GM23248 (cell line): ENCODE results near the gene CPN2. TPM values are rescaled to one million over a fixed set of nuclear protein-coding genes. Genes with fewer than 3 reads are reported as not detected.

Experiments used
- DNase-seq: peaks from one replicate; pipeline ENCODE4 v3.0.0-alpha.2; 2015
- H2AFZ ChIP-seq: fragments of 200-600 bp; sonication (generic); 2 replicates; pipeline ENCODE4 v1.6.1; 2016; ENCODE audit warnings: antibody characterized with exemption
- H3F3A ChIP-seq: fragments of 200-600 bp; sonication (generic); 2 replicates; pipeline ENCODE4 v1.6.1; 2016; ENCODE audit warnings: mild to moderate bottlenecking, antibody characterized with exemption, mixed run types; ENCODE audit not compliant: insufficient read depth
- H3K27ac ChIP-seq: fragments of 200-600 bp; sonication (generic); 2 replicates; pipeline ENCODE4 v1.5.1; 2016; ENCODE audit warnings: mild to moderate bottlenecking
- H3K27me3 ChIP-seq: fragments of 200-600 bp; sonication (generic); replicated peaks from 2 replicates; pipeline ENCODE4 v1.6.1; 2016; ENCODE audit warnings: mild to moderate bottlenecking; ENCODE audit not compliant: insufficient read depth
- H3K36me3 ChIP-seq: fragments of 200-600 bp; sonication (generic); 2 replicates; pipeline ENCODE4 v1.6.1; 2016; ENCODE audit warnings: low read depth, mild to moderate bottlenecking
- H3K4me1 ChIP-seq: fragments of 200-600 bp; sonication (generic); 2 replicates; pipeline ENCODE4 v1.6.1; 2016; ENCODE audit warnings: mild to moderate bottlenecking; ENCODE audit not compliant: insufficient read depth
- H3K4me2 ChIP-seq: fragments of 200-600 bp; sonication (generic); one replicate; pipeline ENCODE4 v1.6.1; 2016; ENCODE audit warnings: mild to moderate bottlenecking; ENCODE audit not compliant: unreplicated experiment
- H3K4me3 ChIP-seq: fragments of 200-600 bp; sonication (generic); 2 replicates; pipeline ENCODE4 v1.5.1; 2016; ENCODE audit warnings: mild to moderate bottlenecking
- H3K79me2 ChIP-seq: fragments of 200-600 bp; sonication (generic); 2 replicates; pipeline ENCODE4 v1.6.1; 2016; ENCODE audit warnings: mild to moderate bottlenecking; ENCODE audit not compliant: insufficient read depth
- H3K9ac ChIP-seq: fragments of 200-600 bp; sonication (generic); 2 replicates; pipeline ENCODE4 v1.6.1; 2016; ENCODE audit warnings: mild to moderate bottlenecking
- H3K9me2 ChIP-seq: fragments of 200-600 bp; sonication (generic); 2 replicates; pipeline ENCODE4 v1.6.1; 2016; ENCODE audit warnings: mixed run types, mild to moderate bottlenecking, moderate library complexity; ENCODE audit not compliant: insufficient read depth
- H3K9me3 ChIP-seq: fragments of 200-600 bp; sonication (generic); one replicate; pipeline ENCODE4 v1.6.1; 2017; ENCODE audit warnings: low read depth
- H4K20me1 ChIP-seq: fragments of 200-600 bp; sonication (generic); 2 replicates; pipeline ENCODE4 v1.6.0; 2016; ENCODE audit not compliant: insufficient read depth
- EZH2 ChIP-seq: fragments of 200-600 bp; sonication (generic); IDR thresholded peaks from 2 replicates; pipeline ENCODE4 v1.6.1; 2018; ENCODE audit warnings: antibody characterized with exemption, mild to moderate bottlenecking; ENCODE audit not compliant: insufficient read depth, poor library complexity, severe bottlenecking
- EZH2phosphoT487 ChIP-seq: fragments of 200-600 bp; sonication (generic); IDR thresholded peaks from 2 replicates; pipeline ENCODE4 v1.6.1; 2018; ENCODE audit warnings: antibody characterized with exemption, moderate library complexity, mild to moderate bottlenecking, low read depth; ENCODE audit not compliant: insufficient read depth
- WGBS, 2 experiments: methylation state at CpG; one replicate each; pipeline ENCODE4 v1.1.6; 2015 to 2017; ENCODE audit warnings: low lambda C conversion rate in 2 of 2, low coverage in 1 of 2; ENCODE audit errors: missing lambda C conversion rate in 2 of 2; 5-methylcytosine and 5-hydroxymethylcytosine counted together
- in situ Hi-C: fragments of 300-500 bp; cut with MboI; formaldehyde crosslinking; loops from 2 replicates; pipeline ENCODE4 v1.15.0; 2020
- polyA plus RNA-seq: library from polyadenylated mRNA; unstranded; fragments of >200 nt; fragmentation: Nextera tagmentation; extraction: Ambion mirVana; gene quantifications from 2 replicates; pipeline ENCODE4 v1.2.1, GENCODE V29; 2016
- total RNA-seq: library from RNA; depleted of rRNA; stranded (reverse); fragments of >200 nt; shearing (Covaris generic); gene quantifications from 2 replicates; pipeline ENCODE4 v1.2.3, GENCODE V29; 2014

The CPN2 gene
- total and polyA plus RNA-seq, 2 experiments from 2014 or later = not detected

DNA sequence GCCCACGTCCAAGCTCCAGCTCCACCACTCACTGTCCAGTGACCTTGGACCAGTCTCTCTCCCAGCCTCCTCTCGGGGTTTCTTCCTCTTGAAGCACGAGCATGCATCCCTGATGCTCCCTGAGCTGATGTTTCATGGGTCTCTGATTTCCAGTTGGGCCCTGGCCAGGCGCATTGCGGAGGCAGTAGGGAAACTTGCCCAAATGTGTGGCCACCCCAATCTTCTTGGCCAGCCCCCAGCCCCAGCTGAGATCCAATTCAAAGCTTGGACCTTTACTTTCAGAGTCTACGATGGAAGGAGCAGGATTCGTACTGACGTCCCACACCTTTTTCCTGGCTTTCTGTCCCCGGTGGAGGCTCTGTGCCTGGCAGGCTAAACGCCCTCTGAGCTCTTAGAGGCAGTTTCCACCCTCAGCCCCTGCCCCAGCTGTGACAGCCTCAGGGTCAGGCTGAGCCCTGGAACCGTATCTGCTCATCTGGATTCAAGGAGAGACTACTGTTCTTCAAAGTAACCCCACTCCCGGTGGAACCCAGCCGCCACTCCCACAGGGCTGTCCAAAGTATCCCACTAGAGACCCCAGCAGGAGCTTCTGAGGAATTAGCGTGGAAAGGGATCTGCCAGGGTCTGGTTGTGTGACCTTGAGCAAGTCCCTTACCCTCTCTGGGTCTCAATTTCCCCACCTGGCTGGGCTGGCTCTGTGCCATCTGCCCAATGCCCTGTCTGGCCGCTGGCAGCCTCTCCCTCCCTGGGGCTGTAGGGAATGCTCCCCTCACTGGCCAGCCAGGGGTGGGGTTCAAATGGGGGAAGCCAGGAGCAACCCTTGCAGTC is 37.4 kb downstream of the CPN2 start:
- DNase-seq = peak; percentile 37
- H3F3A ChIP-seq = peaks cover 10% of the 10 kb centered on the region; the same call in 1 of the 2 replicates
- no peak for TF ChIP-seq EZH2phosphoT487
- no peak for TF ChIP-seq EZH2
- no peaks in the 10 kb centered on the region for H3K79me2 ChIP-seq
- no peaks in the 10 kb centered on the region for H3K36me3 ChIP-seq
- in situ Hi-C loops = loop anchor here (10.0 kb wide), 1 partner anchor 639 kb away; no protein-coding TSS in a partner anchor
- H3K9me2 ChIP-seq = no peaks in the 10 kb centered on the region
- no peak overlapping the region for H3K4me3 ChIP-seq
- WGBS, 2 experiments = 20 to 24% methylated on average over 15 of the region's 15 CpGs
- H3K4me1 ChIP-seq = no peaks in the 10 kb centered on the region; the same call in none of the 2 replicates
- no peaks in the 10 kb centered on the region for H4K20me1 ChIP-seq
- no peak overlapping the region for H3K27ac ChIP-seq
- peaks cover 46% of the 10 kb centered on the region for H3K27me3 ChIP-seq
- no peaks in the 10 kb centered on the region for H3K9me3 ChIP-seq
- no peak overlapping the region for H3K9ac ChIP-seq
- H2AFZ ChIP-seq = no peak overlapping the region
- no peak overlapping the region for H3K4me2 ChIP-seq

DNA sequence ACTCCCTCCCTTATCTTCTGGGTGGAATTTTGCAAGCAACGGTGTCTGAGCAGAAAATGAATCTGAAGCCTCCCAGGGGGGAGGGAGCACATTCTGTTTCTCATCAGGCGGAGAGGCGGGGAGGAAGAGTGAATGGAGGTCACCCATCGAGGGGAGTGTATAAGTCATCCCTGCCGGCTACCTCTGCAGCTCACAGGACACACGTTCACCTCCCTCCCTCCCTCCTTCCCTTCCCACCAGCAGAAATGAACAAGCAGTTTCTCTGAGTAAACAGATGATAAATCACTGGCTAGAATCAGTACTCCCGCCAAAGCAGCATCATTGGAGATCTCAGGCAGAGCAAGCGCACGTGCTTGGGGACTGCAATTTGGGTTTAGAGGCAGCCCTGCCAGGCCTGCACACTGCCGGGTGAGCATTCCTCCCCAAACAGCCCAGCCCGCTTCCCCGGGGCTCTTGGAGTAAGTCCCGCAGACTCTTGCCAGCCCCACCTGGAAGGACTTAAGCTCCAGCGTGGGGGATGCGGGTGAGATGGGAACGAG is 38.3 kb downstream of the CPN2 start:
- no peak overlapping the region; the same call in 1 of the 2 replicates for H3K9ac ChIP-seq
- H3K4me2 ChIP-seq = peak overlapping the region; percentile 7
- no peak overlapping the region for H2AFZ ChIP-seq
- peak; percentile 65 for DNase-seq
- no peak overlapping the region for H3K27ac ChIP-seq
- H3K27me3 ChIP-seq = peaks cover 46% of the 10 kb centered on the region
- no peak for TF ChIP-seq EZH2
- TF ChIP-seq EZH2phosphoT487 = no peak
- peaks cover 10% of the 10 kb centered on the region; the same call in 1 of the 2 replicates for H3F3A ChIP-seq
- H3K36me3 ChIP-seq = no peaks in the 10 kb centered on the region
- in situ Hi-C loops = loop anchor here (10.0 kb wide), 1 partner anchor 638 kb away; no protein-coding TSS in a partner anchor
- H3K9me2 ChIP-seq = no peaks in the 10 kb centered on the region
- H3K4me3 ChIP-seq = no peak overlapping the region
- H3K79me2 ChIP-seq = no peaks in the 10 kb centered on the region
- H4K20me1 ChIP-seq = no peaks in the 10 kb centered on the region
- no peaks in the 10 kb centered on the region; the same call in none of the 2 replicates for H3K4me1 ChIP-seq
- no peaks in the 10 kb centered on the region for H3K9me3 ChIP-seq
- 1 to 3% methylated on average over 15 to 16 of the region's 16 CpGs for WGBS, 2 experiments

DNA sequence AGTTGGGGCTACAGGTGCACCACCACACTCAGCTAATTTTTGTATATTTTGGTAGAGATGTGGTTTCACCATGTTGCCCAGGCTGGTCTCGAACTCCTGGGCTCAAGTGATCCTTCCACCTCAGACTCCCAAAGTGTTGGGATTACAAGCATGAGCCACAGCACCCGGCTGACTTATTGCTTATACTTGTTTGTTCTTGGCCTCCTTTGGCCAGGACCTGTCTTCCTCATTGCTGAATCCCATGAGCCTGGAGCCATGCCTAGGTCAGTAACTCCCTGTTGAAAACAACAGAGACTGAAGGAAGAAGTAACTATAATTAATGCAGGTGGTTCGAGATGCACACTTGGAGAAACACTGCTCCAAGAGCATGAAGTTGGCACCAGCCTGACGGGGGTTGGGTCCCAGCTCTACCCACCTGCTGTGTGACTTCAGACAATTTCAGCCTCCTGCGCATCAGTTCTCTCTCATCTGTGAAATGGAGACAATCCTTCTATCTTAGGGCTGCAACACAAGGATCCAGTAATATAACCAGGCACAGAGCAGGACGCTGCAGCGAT is 38.9 kb downstream of the CPN2 start:
- H3K9me2 ChIP-seq = no peaks in the 10 kb centered on the region
- no peak overlapping the region for H3K4me3 ChIP-seq
- no peak for DNase-seq
- TF ChIP-seq EZH2phosphoT487 = no peak
- no peak for TF ChIP-seq EZH2
- no peaks in the 10 kb centered on the region; the same call in none of the 2 replicates for H3K4me1 ChIP-seq
- WGBS, 2 experiments = 21 to 26% methylated on average over 7 of the region's 7 CpGs
- H3K9me3 ChIP-seq = no peaks in the 10 kb centered on the region
- H3F3A ChIP-seq = peaks cover 10% of the 10 kb centered on the region; the same call in 1 of the 2 replicates
- H3K79me2 ChIP-seq = no peaks in the 10 kb centered on the region
- H3K27ac ChIP-seq = no peak overlapping the region
- H4K20me1 ChIP-seq = no peaks in the 10 kb centered on the region
- in situ Hi-C loops = loop anchor here (10.0 kb wide), 1 partner anchor 637 kb away; no protein-coding TSS in a partner anchor
- peaks cover 46% of the 10 kb centered on the region for H3K27me3 ChIP-seq
- no peak overlapping the region for H2AFZ ChIP-seq
- H3K9ac ChIP-seq = no peak overlapping the region
- H3K4me2 ChIP-seq = peak overlapping the region; percentile 7
- H3K36me3 ChIP-seq = no peaks in the 10 kb centered on the region

DNA sequence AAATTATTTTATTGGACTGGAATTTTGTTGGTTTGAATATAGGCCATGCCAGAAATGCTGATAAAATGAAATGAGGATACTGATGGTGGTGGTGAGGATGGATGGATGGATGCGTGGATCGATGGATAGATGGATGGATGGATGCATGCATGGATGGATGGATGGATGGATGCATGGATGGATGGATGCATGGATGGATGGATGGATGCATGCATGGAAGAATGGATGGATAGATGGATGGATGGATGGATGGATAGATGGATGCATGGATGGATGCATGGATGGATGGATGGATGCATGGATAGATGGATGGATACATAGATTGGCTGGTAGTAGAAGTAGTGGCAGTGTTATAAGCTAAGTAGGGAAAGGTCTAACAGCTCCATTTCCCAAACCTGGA is 40.1 kb downstream of the CPN2 start:
- Histone ChIP-seq H3K4me2 (no peak overlapping the region), H3K36me3 (no peaks in the 10 kb centered on the region), H3K9ac (no peak overlapping the region), H3K9me3 (no peaks in the 10 kb centered on the region), H3K27me3 (peaks cover 40% of the 10 kb centered on the region), H4K20me1 (no peaks in the 10 kb centered on the region), H3K9me2 (no peaks in the 10 kb centered on the region), H2AFZ (no peak overlapping the region), H3K27ac (no peak overlapping the region), H3K79me2 (no peaks in the 10 kb centered on the region), H3F3A (peaks cover 10% of the 10 kb centered on the region; the same call in 1 of the 2 replicates), H3K4me3 (no peak overlapping the region), H3K4me1 (no peaks in the 10 kb centered on the region; the same call in none of the 2 replicates)
- 93 to 98% methylated on average over 2 of the region's 2 CpGs for WGBS, 2 experiments
- DNase-seq = no peak
- in situ Hi-C loops = loop anchor here (10.0 kb wide), 1 partner anchor 636 kb away; no protein-coding TSS in a partner anchor
- no peak for TF ChIP-seq EZH2phosphoT487
- TF ChIP-seq EZH2 = no peak
